ENCODE results near the gene ZNF182.
A peak's percentile ranks its signal among the peaks of the same experiment; 100 is the strongest.
"Not testable (repeated sequence)": the region's sequence is repeated elsewhere in the genome, so short reads cannot be mapped to it uniquely, and the experiment has no call there.

ZNF182 gene

GRCh38 chrX:47960406-47960805, 43.4 kb downstream of the ZNF182 start:
- Histone ChIP-seq H3K4me1 (ENCODE audit: insufficient read depth, low read length) (no peaks in the 10 kb centered on the region), H2AFZ (ENCODE audit: low read depth, low read length) (no peak overlapping the region), H3K4me2 (ENCODE audit: insufficient read depth, low read length) (no peak overlapping the region), H3K4me3 (ENCODE audit: low read depth in 1 of 2, low read length in 2 of 2) (no peak overlapping the region), H3K9me3 (ENCODE audit: insufficient read depth, low read length, severe bottlenecking) (no peaks in the 10 kb centered on the region), H4K20me1 (ENCODE audit: insufficient read depth, low read length) (no peaks in the 10 kb centered on the region), H3K27me3 (ENCODE audit: insufficient read depth, low read length, poor library complexity) (no peaks in the 10 kb centered on the region), H3K79me2 (ENCODE audit: insufficient read depth, low read length) (no peaks in the 10 kb centered on the region), H3K27ac (ENCODE audit: low read length) (no peak overlapping the region), H3K36me3 (ENCODE audit: insufficient read depth, low read length) (no peaks in the 10 kb centered on the region), H3K9ac (ENCODE audit: low read depth, low read length) (no peak overlapping the region)
- DNase-seq (no peak), ATAC-seq (ENCODE audit: insufficient read depth, low read depth) (no peak)
- TF ChIP-seq EZH2 (IDR thresholded peaks at IDR 0.05; ENCODE audit: borderline replicate concordance, low read depth, low read length, severe bottlenecking): no peak
- TF ChIP-seq CTCF (IDR thresholded peaks at IDR 0.05; ENCODE audit: borderline replicate concordance, extremely low read depth, low read length, poor library complexity, severe bottlenecking): no peak

- H3K9ac ChIP-seq (ENCODE audit: low read depth, low read length): no peak overlapping the region
- TF ChIP-seq EZH2 (IDR thresholded peaks at IDR 0.05; ENCODE audit: borderline replicate concordance, low read depth, low read length, severe bottlenecking) (no peak), CTCF (IDR thresholded peaks at IDR 0.05; ENCODE audit: borderline replicate concordance, extremely low read depth, low read length, poor library complexity, severe bottlenecking) (peak; percentile 47)
- DNase-seq: peak; percentile 12
- no peaks in the 10 kb centered on the region for H3K36me3 ChIP-seq (ENCODE audit: insufficient read depth, low read length)
- H3K4me2 ChIP-seq (ENCODE audit: insufficient read depth, low read length): no peak overlapping the region
- no peaks in the 10 kb centered on the region for H4K20me1 ChIP-seq (ENCODE audit: insufficient read depth, low read length)
- H2AFZ ChIP-seq (ENCODE audit: low read depth, low read length): no peak overlapping the region
- no peaks in the 10 kb centered on the region for H3K4me1 ChIP-seq (ENCODE audit: insufficient read depth, low read length)
- H3K27ac ChIP-seq (ENCODE audit: low read length): no peak overlapping the region
- no peaks in the 10 kb centered on the region for H3K27me3 ChIP-seq (ENCODE audit: insufficient read depth, low read length, poor library complexity)
- peak; percentile 64; the same call in 2 of the 3 replicates for ATAC-seq (ENCODE audit: insufficient read depth, low read depth)
- H3K9me3 ChIP-seq (ENCODE audit: insufficient read depth, low read length, severe bottlenecking): no peaks in the 10 kb centered on the region
- H3K79me2 ChIP-seq (ENCODE audit: insufficient read depth, low read length): no peaks in the 10 kb centered on the region
- no peak overlapping the region for H3K4me3 ChIP-seq (ENCODE audit: low read depth in 1 of 2, low read length in 2 of 2)
Measured at GRCh38 chrX:47958761-47959342, 44.9 kb downstream of the ZNF182 start.

GRCh38 chrX:47958206-47958605, 45.6 kb downstream of the ZNF182 start:
- not testable (repeated sequence) for H3K36me3 ChIP-seq (ENCODE audit: insufficient read depth, low read length); ATAC-seq (ENCODE audit: insufficient read depth, low read depth); H3K9me3 ChIP-seq (ENCODE audit: insufficient read depth, low read length, severe bottlenecking)

GRCh38 chrX:47956016-47956415, 47.8 kb downstream of the ZNF182 start:
- ATAC-seq (ENCODE audit: insufficient read depth, low read depth) (no peak), DNase-seq (no peak)
- no peak for TF ChIP-seq CTCF (IDR thresholded peaks at IDR 0.05; ENCODE audit: borderline replicate concordance, extremely low read depth, low read length, poor library complexity, severe bottlenecking)
- Histone ChIP-seq H3K4me2 (ENCODE audit: insufficient read depth, low read length) (no peak overlapping the region), H3K79me2 (ENCODE audit: insufficient read depth, low read length) (no peaks in the 10 kb centered on the region), H2AFZ (ENCODE audit: low read depth, low read length) (no peak overlapping the region), H3K4me3 (ENCODE audit: low read depth in 1 of 2, low read length in 2 of 2) (no peak overlapping the region), H3K36me3 (ENCODE audit: insufficient read depth, low read length) (no peaks in the 10 kb centered on the region), H3K27ac (ENCODE audit: low read length) (no peak overlapping the region), H3K27me3 (ENCODE audit: insufficient read depth, low read length, poor library complexity) (no peaks in the 10 kb centered on the region), H3K9me3 (ENCODE audit: insufficient read depth, low read length, severe bottlenecking) (no peaks in the 10 kb centered on the region), H3K4me1 (ENCODE audit: insufficient read depth, low read length) (no peaks in the 10 kb centered on the region), H3K9ac (ENCODE audit: low read depth, low read length) (no peak overlapping the region), H4K20me1 (ENCODE audit: insufficient read depth, low read length) (no peaks in the 10 kb centered on the region)

More at GRCh38 chrX:47958206-47958605, 45.6 kb downstream of the ZNF182 start:
- H3K79me2 ChIP-seq (ENCODE audit: insufficient read depth, low read length); H2AFZ ChIP-seq (ENCODE audit: low read depth, low read length); H3K4me1 ChIP-seq (ENCODE audit: insufficient read depth, low read length); H3K4me2 ChIP-seq (ENCODE audit: insufficient read depth, low read length); H3K4me3 ChIP-seq (ENCODE audit: low read depth in 1 of 2, low read length in 2 of 2); H3K27me3 ChIP-seq (ENCODE audit: insufficient read depth, low read length, poor library complexity); H3K27ac ChIP-seq (ENCODE audit: low read length); DNase-seq; H3K9ac ChIP-seq (ENCODE audit: low read depth, low read length); H4K20me1 ChIP-seq (ENCODE audit: insufficient read depth, low read length): not testable (repeated sequence)

- not testable (repeated sequence) for H3K9me3 ChIP-seq (ENCODE audit: insufficient read depth, low read length, severe bottlenecking); H3K36me3 ChIP-seq (ENCODE audit: insufficient read depth, low read length); H3K9ac ChIP-seq (ENCODE audit: low read depth, low read length); H3K27ac ChIP-seq (ENCODE audit: low read length); H3K27me3 ChIP-seq (ENCODE audit: insufficient read depth, low read length, poor library complexity); H3K4me2 ChIP-seq (ENCODE audit: insufficient read depth, low read length); H3K4me3 ChIP-seq (ENCODE audit: low read depth in 1 of 2, low read length in 2 of 2); H3K4me1 ChIP-seq (ENCODE audit: insufficient read depth, low read length); DNase-seq; H4K20me1 ChIP-seq (ENCODE audit: insufficient read depth, low read length); H2AFZ ChIP-seq (ENCODE audit: low read depth, low read length); ATAC-seq (ENCODE audit: insufficient read depth, low read depth); H3K79me2 ChIP-seq (ENCODE audit: insufficient read depth, low read length)
Measured at GRCh38 chrX:47955295-47955694, 48.5 kb downstream of the ZNF182 start.

All from DND-41 (cell line).